Stomach (tissue), 4 donors: ENCODE results near the gene ADD1.

Experiments used
- POLR2A ChIP-seq, 4 donors: fragments of 450-650 bp; IDR thresholded peaks; one replicate each; pipeline ENCODE4 v1.6.1; 2016; ENCODE audit warnings: antibody characterized with exemption in 4 of 4, control low read depth in 2 of 4, mild to moderate bottlenecking in 1 of 4, moderate library complexity in 1 of 4
- POLR2AphosphoS5 ChIP-seq, 3 donors: sonication (generic); formaldehyde crosslinking; IDR thresholded peaks; one replicate each; pipeline ENCODE4 v1.6.1; 2016; ENCODE audit warnings: antibody characterized with exemption in 3 of 3
- TF ChIP-seq, protein P1 (sequence below), 7 experiments: fragments of 450-650 bp in 4 of 7; fragments of 200-600 bp in 3 of 7; sonication (generic) in 3 of 7; IDR thresholded peaks; one replicate each; pipeline ENCODE4 v1.5.1; 2016 to 2019; ENCODE audit warnings: antibody characterized with exemption in 7 of 7, control low read depth in 2 of 7, mild to moderate bottlenecking in 1 of 7

DNA sequence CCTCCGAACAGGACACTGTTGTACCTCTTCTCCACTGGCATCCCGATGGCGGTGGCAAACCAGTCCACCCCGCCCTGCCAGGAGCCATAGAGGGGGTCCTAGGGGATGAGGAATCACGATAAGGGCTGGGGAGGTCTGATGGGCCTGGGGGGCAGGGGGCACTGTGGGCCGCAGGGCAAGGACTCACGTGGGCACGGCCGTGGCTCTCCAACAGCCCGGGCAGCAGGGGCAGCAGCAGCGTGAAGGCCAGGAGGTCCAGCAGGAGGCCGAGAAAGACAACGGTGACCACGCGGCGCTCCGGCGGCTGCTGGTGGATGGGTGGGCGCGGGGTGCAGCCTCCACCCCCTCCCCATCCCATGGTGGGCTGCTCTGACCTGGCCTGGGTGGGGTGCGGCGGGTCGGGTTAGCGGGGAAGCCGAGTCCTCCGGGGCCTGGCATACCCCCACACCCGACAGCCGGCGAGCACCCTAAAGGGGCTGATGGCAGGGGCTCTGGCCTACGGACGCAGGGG is 90.0 kb downstream of the ADD1 start:
- TF ChIP-seq, protein P1, sequence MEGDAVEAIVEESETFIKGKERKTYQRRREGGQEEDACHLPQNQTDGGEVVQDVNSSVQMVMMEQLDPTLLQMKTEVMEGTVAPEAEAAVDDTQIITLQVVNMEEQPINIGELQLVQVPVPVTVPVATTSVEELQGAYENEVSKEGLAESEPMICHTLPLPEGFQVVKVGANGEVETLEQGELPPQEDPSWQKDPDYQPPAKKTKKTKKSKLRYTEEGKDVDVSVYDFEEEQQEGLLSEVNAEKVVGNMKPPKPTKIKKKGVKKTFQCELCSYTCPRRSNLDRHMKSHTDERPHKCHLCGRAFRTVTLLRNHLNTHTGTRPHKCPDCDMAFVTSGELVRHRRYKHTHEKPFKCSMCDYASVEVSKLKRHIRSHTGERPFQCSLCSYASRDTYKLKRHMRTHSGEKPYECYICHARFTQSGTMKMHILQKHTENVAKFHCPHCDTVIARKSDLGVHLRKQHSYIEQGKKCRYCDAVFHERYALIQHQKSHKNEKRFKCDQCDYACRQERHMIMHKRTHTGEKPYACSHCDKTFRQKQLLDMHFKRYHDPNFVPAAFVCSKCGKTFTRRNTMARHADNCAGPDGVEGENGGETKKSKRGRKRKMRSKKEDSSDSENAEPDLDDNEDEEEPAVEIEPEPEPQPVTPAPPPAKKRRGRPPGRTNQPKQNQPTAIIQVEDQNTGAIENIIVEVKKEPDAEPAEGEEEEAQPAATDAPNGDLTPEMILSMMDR (IDR thresholded peaks at IDR 0.05), result no peak
- no peak for TF ChIP-seq POLR2AphosphoS5 (IDR thresholded peaks at IDR 0.05)
- TF ChIP-seq POLR2A (IDR thresholded peaks at IDR 0.05), result no peak
